ENCODE measurements around the gene SLC1A2. TPM values are rescaled to one million over a fixed set of nuclear protein-coding genes. Genes with fewer than 3 reads are reported as not detected.

Gene SLC1A2
- total RNA-seq, 4 donors from 2014 or later: 0.65 to 1.3 (median 0.68) TPM; not detected in 1

DNA sequence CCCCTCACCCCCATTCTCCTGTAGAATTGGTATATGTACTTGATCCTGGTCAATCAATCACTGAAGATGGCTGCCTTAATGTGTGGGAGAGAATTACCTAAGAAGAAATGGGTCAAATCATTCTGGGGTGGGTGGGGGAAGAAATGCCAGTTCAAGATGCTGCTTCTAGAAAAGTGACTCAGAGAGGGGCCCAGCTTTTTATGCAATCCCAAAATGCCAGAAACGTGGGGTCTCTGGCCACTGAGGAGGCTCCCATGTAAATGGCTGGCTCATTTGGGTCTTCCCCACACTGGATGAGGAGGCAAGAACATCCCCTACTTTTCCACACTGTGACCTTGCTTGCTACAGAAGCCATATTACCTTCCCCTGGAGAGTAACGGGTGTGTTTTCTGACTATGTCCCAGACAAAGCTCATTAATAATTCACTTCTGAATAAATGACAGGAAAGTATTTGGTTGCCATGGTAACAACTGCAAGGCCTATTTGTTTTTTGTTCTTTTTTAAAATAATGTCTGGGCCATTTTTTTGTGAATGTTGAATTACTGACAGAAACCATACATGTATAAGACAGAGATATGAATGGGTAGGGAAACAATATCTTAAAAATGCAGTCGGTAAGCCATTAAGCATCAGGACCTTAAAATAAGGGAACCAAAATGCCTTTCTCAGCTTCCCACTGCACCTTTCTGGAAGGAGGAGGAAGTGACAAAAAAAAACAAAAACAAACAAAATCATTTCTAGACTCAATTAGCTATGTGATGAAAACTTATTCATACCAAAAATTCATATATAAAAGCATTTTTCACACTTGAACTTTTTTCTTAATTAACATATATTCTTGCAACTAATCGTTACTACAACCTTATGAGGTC, 32.0 kb downstream of the SLC1A2 start:
- TF ChIP-seq CTCF (IDR thresholded peaks at IDR 0.05; ENCODE audit: low read depth): no peak

DNA sequence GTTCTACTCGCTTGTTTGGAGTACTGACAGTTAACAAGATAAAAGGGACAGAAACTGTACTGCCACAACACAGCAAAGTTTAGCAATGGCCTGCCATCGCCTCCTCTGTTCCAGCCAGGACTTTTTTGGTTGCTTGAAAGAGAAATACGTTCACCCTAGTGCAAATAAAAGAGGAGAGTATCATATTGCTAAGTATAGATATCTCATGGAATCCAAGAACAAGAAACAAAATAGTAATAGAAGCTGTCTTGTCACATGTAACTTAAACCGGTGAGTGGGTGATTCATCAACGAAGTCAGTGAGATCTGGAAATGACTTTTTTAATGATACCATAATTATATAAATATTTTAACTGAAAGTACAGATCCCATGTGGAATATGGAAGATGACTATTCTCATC, 35.4 kb downstream of the SLC1A2 start:
- no peak for TF ChIP-seq CTCF (IDR thresholded peaks at IDR 0.05; ENCODE audit: low read depth)

- TF ChIP-seq CTCF (IDR thresholded peaks at IDR 0.05; ENCODE audit: low read depth): no peak
Observed at GRCh38 chr11:35381709-35382322, 37.5 kb downstream of the SLC1A2 start.

DNA sequence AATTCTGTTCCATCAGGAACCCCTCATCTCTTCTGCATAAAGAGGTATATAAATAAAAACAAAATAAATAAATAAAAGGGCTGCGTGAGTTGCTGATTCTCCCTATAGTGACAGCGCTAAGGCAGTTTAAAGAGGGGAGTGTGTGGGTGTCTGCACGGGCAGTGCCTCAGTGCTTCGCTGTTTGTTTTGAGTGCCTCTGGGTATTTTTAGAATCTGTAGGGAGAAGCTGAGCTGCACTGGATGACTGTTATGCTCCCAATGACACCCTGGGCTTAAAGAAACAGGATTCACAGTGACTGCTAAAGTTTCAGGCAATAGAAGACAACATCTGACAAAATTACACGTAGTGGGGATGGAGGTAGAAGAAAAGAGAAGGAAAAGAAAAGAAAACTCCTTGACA, 38.8 kb downstream of the SLC1A2 start:
- no peak for TF ChIP-seq CTCF (IDR thresholded peaks at IDR 0.05; ENCODE audit: low read depth)

DNA sequence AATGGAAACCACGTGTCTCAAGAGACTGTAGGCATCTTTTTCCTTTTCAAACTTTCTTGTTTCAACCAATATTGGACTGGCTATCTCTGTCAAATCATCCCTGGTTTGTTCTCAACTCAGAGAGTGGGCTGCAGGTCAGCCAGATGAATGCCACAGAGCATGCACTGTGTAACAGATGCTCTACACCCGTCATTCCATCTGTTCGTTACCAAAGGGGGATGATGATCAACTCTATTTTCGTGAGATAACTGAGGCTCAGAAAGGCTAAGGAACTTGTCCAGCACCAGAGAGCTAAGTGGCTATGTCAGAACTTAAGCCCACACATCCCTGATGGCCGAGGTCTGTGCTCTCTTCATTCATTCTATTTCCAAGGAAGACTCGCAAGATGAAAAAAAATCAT, 42.1 kb downstream of the SLC1A2 start:
- no peak for TF ChIP-seq CTCF (IDR thresholded peaks at IDR 0.05; ENCODE audit: low read depth)

- TF ChIP-seq CTCF (IDR thresholded peaks at IDR 0.05; ENCODE audit: low read depth): no peak
Observed at GRCh38 chr11:35376613-35377012, 42.7 kb downstream of the SLC1A2 start.

DNA sequence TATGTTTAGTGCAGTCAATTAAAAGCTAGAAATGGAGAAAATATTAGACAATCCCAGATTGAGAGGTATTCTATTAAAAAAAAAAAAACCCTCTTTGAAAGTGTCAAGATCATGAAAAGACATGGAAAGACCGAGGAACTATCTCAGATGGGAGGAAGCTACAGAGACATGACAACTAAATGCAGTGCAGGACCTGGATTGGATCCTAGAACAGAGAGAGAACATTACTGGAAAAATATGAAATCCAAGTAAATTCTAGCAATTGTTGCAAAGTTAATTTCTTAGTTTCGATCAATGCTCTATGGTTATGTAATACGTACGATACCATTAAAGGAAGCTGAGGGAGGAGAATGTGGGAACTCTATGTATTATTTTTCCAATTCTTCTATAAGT, 43.2 kb downstream of the SLC1A2 start:
- no peak for TF ChIP-seq CTCF (IDR thresholded peaks at IDR 0.05; ENCODE audit: low read depth)
